ENCODE results near the gene ABCB11.

DNA sequence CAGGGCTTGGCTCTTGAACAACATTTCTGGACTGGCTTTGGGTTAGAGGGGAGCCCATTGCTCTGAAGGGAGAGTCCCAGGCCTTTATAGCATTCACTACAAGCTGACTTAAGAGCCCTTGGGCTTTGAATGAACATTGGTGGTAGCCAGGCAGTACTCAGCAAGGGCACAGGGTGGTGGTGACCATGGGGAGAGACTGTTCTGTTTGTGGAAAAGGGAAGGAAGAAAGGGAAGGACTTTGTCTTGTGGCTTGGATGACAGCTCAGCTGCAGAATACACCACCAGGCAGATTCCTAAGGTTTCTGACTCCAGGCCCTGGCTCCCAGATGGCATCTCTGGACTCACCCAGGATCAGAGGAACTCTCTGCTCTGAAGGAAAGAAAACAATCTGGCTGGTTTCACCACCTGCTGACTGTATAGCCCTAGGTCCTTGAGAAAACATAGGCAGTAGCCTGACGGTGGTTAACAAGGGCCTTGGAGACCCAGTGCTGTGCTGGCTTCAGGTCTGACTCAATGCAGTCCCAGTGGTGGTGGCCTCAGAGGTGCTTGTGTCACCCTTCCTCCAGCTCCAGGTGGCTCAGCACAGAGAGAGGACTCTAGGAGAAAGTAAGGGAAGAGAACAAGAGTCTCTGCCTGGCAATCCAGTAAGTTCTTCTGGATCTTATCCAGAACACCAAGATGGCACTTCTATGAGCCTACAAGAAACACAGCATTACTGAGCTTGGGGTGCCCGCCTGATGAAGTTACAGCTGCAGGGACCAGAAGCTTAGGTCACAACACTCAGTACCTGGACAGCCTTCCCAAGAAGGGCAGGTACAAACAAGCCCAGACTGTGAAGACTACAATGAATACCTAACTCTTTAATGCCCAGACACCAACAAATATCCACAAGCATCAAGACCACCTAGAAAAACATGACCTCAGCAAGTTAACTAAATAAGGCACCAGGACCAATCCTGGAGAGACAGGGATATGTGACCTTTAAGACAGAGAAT lies 16.4 kb upstream of the ABCB11 start:
- TF ChIP-seq POLR2A (IDR thresholded peaks at IDR 0.05) (no peak), CTCF (IDR thresholded peaks at IDR 0.05) (no peak), EP300 (IDR thresholded peaks at IDR 0.05) (no peak), POLR2AphosphoS5 (IDR thresholded peaks at IDR 0.05) (no peak)

All from sigmoid colon (tissue), 4 donors.